LNCaP clone FGC (cell line): ENCODE results near the gene CLEC4A.
A peak's percentile ranks its signal among the peaks of the same experiment; 100 is the strongest.
"Not testable (repeated sequence)": the region's sequence is repeated elsewhere in the genome, so short reads cannot be mapped to it uniquely, and the experiment has no call there.

ENCODE experiments used
- DNase-seq: peaks from one replicate; pipeline ENCODE4 v3.0.0-alpha.2; 2011; ENCODE audit warnings: low read depth
- H3K4me3 ChIP-seq: 2 replicates; pipeline ENCODE4 v1.5.1; 2011; ENCODE audit warnings: mild to moderate bottlenecking, low read depth, low read length, control low read depth
- TF ChIP-seq, protein P1 (sequence below): IDR thresholded peaks from 2 replicates; pipeline ENCODE4 v1.5.1; 2012; ENCODE audit warnings: mild to moderate bottlenecking; ENCODE audit not compliant: control insufficient read depth, insufficient read depth; ENCODE audit errors: extremely low read depth

CLEC4A gene

DNA sequence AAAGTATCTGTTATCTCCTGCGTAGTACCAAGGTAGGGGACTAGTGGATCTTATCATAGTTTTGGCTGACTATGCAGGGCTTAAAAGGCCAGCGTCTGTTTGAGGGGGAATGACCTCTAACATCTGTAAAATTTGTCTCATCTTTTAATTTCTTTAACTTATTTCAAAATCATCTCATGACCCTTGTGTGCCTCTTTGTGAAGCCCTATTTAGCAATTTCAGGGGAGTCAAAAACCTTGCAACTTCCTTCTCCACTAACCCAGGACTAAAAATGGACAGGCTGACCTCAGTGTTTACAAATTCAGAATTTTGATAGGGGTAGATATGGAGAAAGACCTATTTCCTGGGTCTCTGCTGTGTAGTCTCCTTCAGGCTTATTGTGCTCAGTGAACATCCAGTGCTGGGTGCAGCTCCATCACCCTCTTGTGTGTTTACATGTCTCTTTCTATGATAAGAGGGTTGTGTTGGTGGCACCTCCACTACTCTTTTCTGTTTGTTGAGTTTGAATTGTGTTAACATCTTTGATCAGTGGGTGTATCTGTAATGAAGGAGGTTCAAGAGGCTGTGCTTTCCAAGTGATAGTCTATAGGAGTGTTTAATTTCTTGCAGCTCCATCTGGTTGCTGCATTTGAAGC is 27.0 kb upstream of the CLEC4A start:
- TF ChIP-seq, protein P1, sequence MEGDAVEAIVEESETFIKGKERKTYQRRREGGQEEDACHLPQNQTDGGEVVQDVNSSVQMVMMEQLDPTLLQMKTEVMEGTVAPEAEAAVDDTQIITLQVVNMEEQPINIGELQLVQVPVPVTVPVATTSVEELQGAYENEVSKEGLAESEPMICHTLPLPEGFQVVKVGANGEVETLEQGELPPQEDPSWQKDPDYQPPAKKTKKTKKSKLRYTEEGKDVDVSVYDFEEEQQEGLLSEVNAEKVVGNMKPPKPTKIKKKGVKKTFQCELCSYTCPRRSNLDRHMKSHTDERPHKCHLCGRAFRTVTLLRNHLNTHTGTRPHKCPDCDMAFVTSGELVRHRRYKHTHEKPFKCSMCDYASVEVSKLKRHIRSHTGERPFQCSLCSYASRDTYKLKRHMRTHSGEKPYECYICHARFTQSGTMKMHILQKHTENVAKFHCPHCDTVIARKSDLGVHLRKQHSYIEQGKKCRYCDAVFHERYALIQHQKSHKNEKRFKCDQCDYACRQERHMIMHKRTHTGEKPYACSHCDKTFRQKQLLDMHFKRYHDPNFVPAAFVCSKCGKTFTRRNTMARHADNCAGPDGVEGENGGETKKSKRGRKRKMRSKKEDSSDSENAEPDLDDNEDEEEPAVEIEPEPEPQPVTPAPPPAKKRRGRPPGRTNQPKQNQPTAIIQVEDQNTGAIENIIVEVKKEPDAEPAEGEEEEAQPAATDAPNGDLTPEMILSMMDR: no peak
- no peak overlapping the region for H3K4me3 ChIP-seq
- DNase-seq: no peak

DNA sequence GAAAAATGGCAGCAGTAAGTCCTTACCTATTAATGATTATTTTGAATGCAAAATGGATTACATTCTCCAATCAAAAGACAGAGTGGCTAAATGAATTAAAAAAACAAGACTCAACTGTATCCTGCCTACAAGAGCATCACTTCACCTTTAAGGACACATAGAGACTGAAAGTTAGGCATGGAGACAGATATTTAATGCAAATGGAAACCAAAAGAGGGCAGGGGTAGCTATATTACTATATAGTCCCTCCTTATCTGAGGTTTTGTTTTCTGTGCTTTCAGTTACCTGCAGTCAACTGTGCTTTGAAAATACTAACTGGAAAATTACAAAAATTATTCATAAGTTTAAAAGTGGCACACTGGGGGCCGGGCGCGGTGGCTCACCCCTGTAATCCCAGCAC is 24.2 kb upstream of the CLEC4A start:
- DNase-seq: no peak
- TF ChIP-seq, protein P1: no peak
- no peak overlapping the region for H3K4me3 ChIP-seq

DNA sequence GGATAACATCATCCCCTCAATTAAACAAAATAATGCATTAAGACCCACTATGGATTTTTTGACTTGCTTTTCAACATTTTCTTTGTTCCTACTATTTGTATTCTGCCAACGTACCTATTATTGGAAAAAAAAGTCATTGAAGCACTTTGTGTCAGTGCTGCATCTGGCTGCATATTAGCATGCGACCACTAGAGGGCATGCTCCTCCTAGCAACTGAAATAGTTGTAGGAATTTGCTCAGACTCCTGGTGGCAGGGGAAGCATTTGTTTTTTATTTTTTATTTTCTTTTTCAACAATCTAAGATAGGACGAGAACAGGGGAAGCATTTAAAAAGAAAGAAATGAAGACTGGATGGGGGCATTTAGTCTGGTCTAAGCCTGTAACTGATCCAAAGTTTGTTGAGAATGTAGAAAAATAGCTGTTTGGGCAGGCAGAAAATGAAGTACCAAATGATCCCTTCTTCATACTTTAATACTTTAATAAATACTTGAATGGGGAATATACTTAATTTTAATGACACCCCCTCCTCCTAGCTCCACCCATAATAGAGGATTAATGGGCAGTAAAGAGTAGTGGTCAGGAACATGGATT is 14.5 kb upstream of the CLEC4A start:
- TF ChIP-seq, protein P1: peak; percentile 97
- no peak overlapping the region for H3K4me3 ChIP-seq
- peak; percentile 30 for DNase-seq

DNA sequence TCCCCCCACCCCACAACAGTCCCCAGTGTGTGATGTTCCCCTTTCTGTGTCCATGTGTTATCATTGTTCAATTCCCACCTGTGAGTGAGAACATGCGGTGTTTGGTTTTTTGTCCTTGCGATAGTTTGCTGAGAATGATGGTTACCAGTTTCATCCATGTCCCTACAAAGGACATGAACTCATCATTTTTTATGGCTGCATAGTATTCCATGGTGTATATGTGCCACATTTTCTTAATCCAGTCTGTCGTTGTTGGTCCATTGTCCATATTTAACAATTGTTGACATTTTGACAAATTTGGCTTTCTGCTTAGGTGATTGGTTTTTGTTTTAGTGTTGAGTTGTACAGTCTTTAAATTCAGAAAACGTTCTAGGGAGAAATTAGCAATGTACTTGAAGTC is 10.3 kb upstream of the CLEC4A start:
- not testable (repeated sequence) for DNase-seq

DNA sequence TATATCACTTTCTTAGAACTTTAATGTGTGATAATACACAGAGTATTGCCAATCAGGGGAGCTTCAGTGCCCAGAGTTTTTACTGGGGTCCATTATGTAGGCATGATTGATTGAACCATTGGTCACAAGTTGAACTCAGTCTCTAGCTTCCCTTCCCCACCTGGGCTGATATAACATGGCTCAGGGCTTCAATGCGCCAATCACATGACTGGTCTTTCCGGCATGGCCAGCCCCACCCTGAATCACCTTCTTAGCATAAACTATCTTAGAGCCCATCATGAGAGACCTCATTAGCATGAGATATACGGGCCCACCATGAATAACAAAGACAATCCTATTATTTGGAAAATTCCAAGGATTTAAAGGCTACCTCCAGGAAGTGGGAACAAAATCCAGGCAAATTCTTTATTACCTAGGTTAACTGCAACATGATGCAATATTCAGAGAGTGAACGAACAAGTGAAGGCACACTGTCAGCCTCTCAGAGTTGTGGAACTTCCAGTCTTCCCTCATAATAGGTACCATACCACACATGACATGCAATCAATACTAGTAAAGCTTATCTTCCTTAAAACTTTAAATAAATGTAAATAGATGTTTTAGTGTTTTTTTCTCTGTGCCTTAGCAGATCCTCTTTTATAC is 3.2 kb upstream of the CLEC4A start:
- H3K4me3 ChIP-seq: no peak overlapping the region
- no peak for DNase-seq
- TF ChIP-seq, protein P1: no peak

More for the DNA sequence above, 10.3 kb upstream of the CLEC4A start:
- H3K4me3 ChIP-seq: not testable (repeated sequence)

DNA sequence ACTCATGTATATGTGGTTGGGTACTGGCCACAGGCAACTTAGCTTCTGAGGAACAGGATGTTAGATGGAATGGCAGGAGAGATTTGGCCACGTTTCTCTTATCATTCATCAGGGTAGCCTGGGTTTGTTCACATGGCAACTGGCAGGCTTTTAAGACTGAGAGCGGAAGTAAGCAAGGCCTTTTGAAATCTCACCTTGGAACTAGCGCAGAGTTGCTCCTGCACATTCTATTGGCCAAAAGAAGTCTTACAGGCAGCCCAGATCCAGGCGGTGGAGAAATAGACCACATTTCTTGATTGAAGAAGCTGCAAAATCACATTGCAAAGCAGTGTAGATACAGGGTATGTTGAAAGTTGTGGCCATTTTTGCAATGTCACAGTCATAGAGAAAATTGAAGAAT is 3.7 kb downstream of the CLEC4A start:
- DNase-seq: no peak
- TF ChIP-seq, protein P1: no peak
- H3K4me3 ChIP-seq: no peak overlapping the region

DNA sequence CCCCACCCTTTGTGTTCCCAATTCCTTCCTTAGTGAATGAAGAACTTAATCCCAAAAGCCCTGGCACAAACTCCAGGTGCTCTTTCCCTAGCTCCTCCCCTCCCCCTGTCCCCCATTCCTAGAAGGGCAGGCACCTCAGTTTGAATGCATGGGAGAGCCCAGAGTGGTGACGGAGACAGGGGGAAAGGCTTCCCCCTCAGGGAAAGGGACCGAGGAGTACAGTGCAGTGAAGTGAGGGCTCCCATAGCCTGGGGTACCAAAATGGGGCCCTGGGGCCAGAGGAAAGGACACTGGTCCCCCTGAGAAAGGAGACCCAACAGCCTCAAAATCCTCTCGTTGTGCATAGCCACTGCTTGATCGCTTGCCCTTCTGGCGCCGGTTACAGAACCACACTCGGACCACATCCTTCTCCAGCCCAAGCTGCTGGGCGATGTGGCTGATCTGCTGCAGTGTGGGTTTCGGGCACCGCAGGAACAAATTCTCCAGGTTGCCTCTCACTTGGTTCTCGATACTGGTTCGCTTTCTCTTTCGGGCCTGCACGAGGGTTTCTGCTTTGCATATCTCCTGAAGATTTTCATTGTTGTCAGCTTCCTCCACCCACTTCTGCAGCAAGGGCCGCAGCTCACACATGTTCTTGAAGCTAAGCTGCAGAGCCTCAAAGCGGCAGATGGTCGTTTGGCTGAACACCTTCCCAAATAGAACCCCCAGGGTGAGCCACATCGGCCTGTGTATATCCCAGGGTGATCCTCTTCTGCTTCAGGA is 10.4 kb downstream of the CLEC4A start:
- H3K4me3 ChIP-seq, DNase-seq: not testable (repeated sequence)

DNA sequence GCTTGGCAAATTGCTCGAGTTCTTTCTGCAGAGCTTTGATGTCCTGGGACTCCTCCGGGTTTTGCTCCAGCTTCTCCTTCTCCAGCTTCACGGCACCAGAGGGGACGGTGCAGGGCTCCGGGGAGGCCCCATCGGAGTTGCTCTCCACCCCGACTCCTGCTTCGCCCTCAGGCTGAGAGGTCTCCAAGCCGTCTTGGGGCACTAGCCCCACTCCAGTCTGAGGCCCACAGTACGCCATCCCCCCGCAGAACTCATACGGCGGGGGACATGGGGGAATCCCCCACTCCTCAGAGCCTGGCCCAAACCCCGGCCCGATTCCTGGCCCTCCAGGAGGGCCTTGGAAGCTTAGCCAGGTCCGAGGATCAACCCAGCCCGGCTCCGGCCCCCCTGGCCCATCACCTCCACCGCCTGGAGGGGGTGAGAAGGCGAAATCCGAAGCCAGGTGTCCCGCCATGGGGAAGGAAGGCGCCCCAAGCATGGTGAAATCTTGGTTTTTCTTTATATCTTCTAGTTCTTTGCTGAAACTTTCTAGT is 11.0 kb downstream of the CLEC4A start:
- DNase-seq, H3K4me3 ChIP-seq: not testable (repeated sequence)

DNA sequence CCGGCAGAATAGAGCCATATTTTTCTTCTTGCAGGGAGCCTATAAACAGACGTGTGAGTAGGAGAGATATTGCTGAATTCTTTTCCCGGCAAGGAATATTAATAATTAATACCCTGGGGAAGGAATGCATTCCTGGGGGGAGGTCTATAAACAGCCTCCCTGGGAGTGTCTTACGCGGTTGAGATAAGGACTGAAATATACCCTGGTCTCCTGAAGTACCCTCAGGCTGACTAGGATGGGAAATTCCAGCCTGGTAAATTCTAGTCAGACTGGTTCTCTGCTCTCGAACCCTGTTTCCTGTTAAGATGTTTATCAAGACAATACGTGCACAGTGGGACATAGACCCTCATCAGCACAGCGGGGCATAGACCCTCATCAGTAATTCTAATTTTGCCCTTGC is 18.2 kb downstream of the CLEC4A start:
- not testable (repeated sequence) for DNase-seq, H3K4me3 ChIP-seq
